Prostate gland (tissue), 2 donors: ENCODE results near the gene HSPA4L. TPM values are rescaled to one million over a fixed set of nuclear protein-coding genes. Genes with fewer than 3 reads are reported as not detected.

Experiments used
- DNase-seq: peaks from one replicate; pipeline ENCODE4 v3.0.0-alpha.2; 2019; ENCODE audit warnings: low spot score
- H3K27ac ChIP-seq, 2 donors: fragments of 200-600 bp; sonication (generic); 2 replicates each; pipeline ENCODE4 v1.5.1; 2017 to 2019
- H3K27me3 ChIP-seq: fragments of 200-600 bp; sonication (generic); replicated peaks from 2 replicates; pipeline ENCODE4 v1.5.1; 2019; ENCODE audit not compliant: insufficient read depth
- H3K36me3 ChIP-seq, 2 donors: fragments of 200-600 bp; sonication (generic); 1 replicate in 1 of 2; 2 replicates in 1 of 2; pipeline versions ENCODE4 v1.5.1 to v1.8.1; 2017 to 2019
- H3K4me1 ChIP-seq: fragments of 200-600 bp; sonication (generic); replicated peaks from 2 replicates; pipeline ENCODE4 v1.5.1; 2019
- H3K4me3 ChIP-seq, 2 donors: fragments of 200-600 bp; sonication (generic); 2 replicates each; pipeline ENCODE4 v1.5.1; 2017 to 2019
- H3K9me3 ChIP-seq: fragments of 200-600 bp; sonication (generic); 2 replicates; pipeline ENCODE4 v1.5.1; 2017
- CTCF ChIP-seq, 4 experiments: fragments of 200-600 bp in 2 of 4; fragments of 450-650 bp in 2 of 4; sonication (generic) in 2 of 4; IDR thresholded peaks; 1 replicate in 3 of 4; 2 replicates in 1 of 4; pipeline ENCODE4 v1.5.1; 2016 to 2019; ENCODE audit warnings: antibody characterized with exemption in 4 of 4, mild to moderate bottlenecking in 2 of 4, moderate library complexity in 2 of 4
- POLR2A ChIP-seq: fragments of 450-650 bp; IDR thresholded peaks from one replicate; pipeline ENCODE4 v1.6.1; 2016; ENCODE audit warnings: antibody characterized with exemption, mild to moderate bottlenecking
- POLR2AphosphoS5 ChIP-seq: sonication (generic); formaldehyde crosslinking; IDR thresholded peaks from one replicate; pipeline ENCODE4 v1.6.1; 2017; ENCODE audit warnings: antibody characterized with exemption
- WGBS: methylation state at CpG from one replicate; pipeline ENCODE4 v1.1.5; 2018; 5-methylcytosine and 5-hydroxymethylcytosine counted together
- intact Hi-C: fragments of 100-400 bp; cut with DNase I; formaldehyde crosslinking; loops from one replicate; pipeline ENCODE4 v1.14.2; 2022
- total RNA-seq, 2 donors: library from RNA; depleted of rRNA; stranded (reverse); fragments of >200 nt; gene quantifications; one replicate each; pipeline ENCODE4 v1.1.0, GENCODE V29; 2016

The HSPA4L gene
- total RNA-seq, 2 donors from 2014 or later: 8.8 to 12.9 TPM

- DNase-seq: no peak
- WGBS: 84% methylated on average over 2 of the region's 2 CpGs
- no peaks in the 10 kb centered on the region for H3K27me3 ChIP-seq
- H3K4me3 ChIP-seq: no peak overlapping the region
- no peaks in the 10 kb centered on the region for H3K36me3 ChIP-seq
- intact Hi-C loops: no loop called here
- no peak overlapping the region for H3K27ac ChIP-seq
- no peak for TF ChIP-seq CTCF (IDR thresholded peaks at IDR 0.05)
- TF ChIP-seq POLR2AphosphoS5: no peak
- TF ChIP-seq POLR2A: no peak
- H3K4me1 ChIP-seq: no peaks in the 10 kb centered on the region
- no peaks in the 10 kb centered on the region for H3K9me3 ChIP-seq
Measured at GRCh38 chr4:127776620-127777019, 5.5 kb upstream of the HSPA4L start.

- Histone ChIP-seq H3K9me3 (no peaks in the 10 kb centered on the region), H3K27me3 (no peaks in the 10 kb centered on the region), H3K27ac (no peak overlapping the region), H3K4me3 (no peak overlapping the region), H3K36me3 (no peaks in the 10 kb centered on the region), H3K4me1 (no peaks in the 10 kb centered on the region)
- TF ChIP-seq CTCF (IDR thresholded peaks at IDR 0.05) (no peak), POLR2A (no peak), POLR2AphosphoS5 (no peak)
- intact Hi-C loops: no loop called here
- 72% methylated on average over 3 of the region's 3 CpGs for WGBS
- DNase-seq: no peak
Measured at GRCh38 chr4:127777487-127777886, 4.6 kb upstream of the HSPA4L start.

- H3K4me3 ChIP-seq: no peak overlapping the region
- H3K4me1 ChIP-seq: no peaks in the 10 kb centered on the region
- H3K36me3 ChIP-seq: no peaks in the 10 kb centered on the region
- H3K9me3 ChIP-seq: no peaks in the 10 kb centered on the region
- intact Hi-C loops: no loop called here
- WGBS: 15% methylated on average over 2 of the region's 2 CpGs
- no peak for TF ChIP-seq CTCF (IDR thresholded peaks at IDR 0.05)
- TF ChIP-seq POLR2AphosphoS5: no peak
- no peak for TF ChIP-seq POLR2A
- no peak for DNase-seq
- no peaks in the 10 kb centered on the region for H3K27me3 ChIP-seq
- no peak overlapping the region for H3K27ac ChIP-seq
Measured at GRCh38 chr4:127778102-127778501, 4.0 kb upstream of the HSPA4L start.

- no peak overlapping the region for H3K4me3 ChIP-seq
- no peak overlapping the region for H3K27ac ChIP-seq
- DNase-seq: no peak
- no peaks in the 10 kb centered on the region for H3K27me3 ChIP-seq
- H3K9me3 ChIP-seq: no peaks in the 10 kb centered on the region
- WGBS: 95% methylated on average over 8 of the region's 12 CpGs
- no peaks in the 10 kb centered on the region for H3K4me1 ChIP-seq
- H3K36me3 ChIP-seq: no peaks in the 10 kb centered on the region
- intact Hi-C loops: loop anchor here (5.0 to 10.0 kb wide), 2 partner anchors 102 to 184 kb away; partner anchors contain the start of genes ABHD18, MFSD8 and PLK4
- no peak for TF ChIP-seq POLR2A
- TF ChIP-seq CTCF (IDR thresholded peaks at IDR 0.05): no peak
- TF ChIP-seq POLR2AphosphoS5: no peak
Measured at GRCh38 chr4:127780598-127780997, 1.5 kb upstream of the HSPA4L start.

GRCh38 chr4:127781300-127782024 is 660 bp upstream of the HSPA4L start:
- Histone ChIP-seq H3K4me1 (no peaks in the 10 kb centered on the region), H3K9me3 (no peaks in the 10 kb centered on the region), H3K36me3 (no peaks in the 10 kb centered on the region), H3K27me3 (no peaks in the 10 kb centered on the region), H3K27ac (peak overlapping the region; percentile 72 to 76), H3K4me3 (peak overlapping the region; percentile 61)
- DNase-seq: peak; percentile 32
- intact Hi-C loops: loop anchor here (5.0 to 10.0 kb wide), 2 partner anchors 101 to 183 kb away; partner anchors contain the start of genes ABHD18, MFSD8 and PLK4
- 15% methylated on average over 34 of the region's 43 CpGs for WGBS
- TF ChIP-seq POLR2AphosphoS5 (no peak), POLR2A (no peak), CTCF (IDR thresholded peaks at IDR 0.05) (peak in 1 of 4 experiments; percentile 2)
